ENCODE results near the gene OAS2.
"Not testable (repeated sequence)": the region's sequence is repeated elsewhere in the genome, so short reads cannot be mapped to it uniquely, and the experiment has no call there.

Gene OAS2

GRCh38 chr12:112939761-112940381, 38.4 kb upstream of the OAS2 start:
- Histone ChIP-seq H3K9me3 (ENCODE audit: control insufficient read depth, low read length) (no peaks in the 10 kb centered on the region), H3K36me3 (ENCODE audit: control insufficient read depth, insufficient read depth, low read length) (peaks cover 8% of the 10 kb centered on the region), H3K4me1 (ENCODE audit: control insufficient read depth, insufficient read depth, low read length) (peaks cover 14% of the 10 kb centered on the region), H3K9ac (ENCODE audit: low read length) (peak overlapping the region; percentile 19), H3K4me3 (ENCODE audit: low read length) (no peak overlapping the region), H3K27me3 (ENCODE audit: control insufficient read depth, insufficient read depth, low read length) (no peaks in the 10 kb centered on the region)

GRCh38 chr12:112941528-112942335, 36.6 kb upstream of the OAS2 start:
- peaks cover 11% of the 10 kb centered on the region for H3K36me3 ChIP-seq (ENCODE audit: control insufficient read depth, insufficient read depth, low read length)
- H3K27me3 ChIP-seq (ENCODE audit: control insufficient read depth, insufficient read depth, low read length): no peaks in the 10 kb centered on the region
- H3K4me3 ChIP-seq (ENCODE audit: low read length): no peak overlapping the region
- peaks cover 14% of the 10 kb centered on the region for H3K4me1 ChIP-seq (ENCODE audit: control insufficient read depth, insufficient read depth, low read length)
- H3K9me3 ChIP-seq (ENCODE audit: control insufficient read depth, low read length): no peaks in the 10 kb centered on the region
- H3K9ac ChIP-seq (ENCODE audit: low read length): no peak overlapping the region

- H3K4me1 ChIP-seq (ENCODE audit: control insufficient read depth, insufficient read depth, low read length): peaks cover 14% of the 10 kb centered on the region
- no peaks in the 10 kb centered on the region for H3K27me3 ChIP-seq (ENCODE audit: control insufficient read depth, insufficient read depth, low read length)
- no peak overlapping the region for H3K4me3 ChIP-seq (ENCODE audit: low read length)
- H3K9ac ChIP-seq (ENCODE audit: low read length): no peak overlapping the region
- no peaks in the 10 kb centered on the region for H3K9me3 ChIP-seq (ENCODE audit: control insufficient read depth, low read length)
- peaks cover 12% of the 10 kb centered on the region for H3K36me3 ChIP-seq (ENCODE audit: control insufficient read depth, insufficient read depth, low read length)
Measured at GRCh38 chr12:112942572-112942971, 35.7 kb upstream of the OAS2 start.

- no peak overlapping the region for H3K4me3 ChIP-seq (ENCODE audit: low read length)
- no peaks in the 10 kb centered on the region for H3K27me3 ChIP-seq (ENCODE audit: control insufficient read depth, insufficient read depth, low read length)
- H3K36me3 ChIP-seq (ENCODE audit: control insufficient read depth, insufficient read depth, low read length): peaks cover 12% of the 10 kb centered on the region
- no peak overlapping the region for H3K9ac ChIP-seq (ENCODE audit: low read length)
- peaks cover 9% of the 10 kb centered on the region for H3K4me1 ChIP-seq (ENCODE audit: control insufficient read depth, insufficient read depth, low read length)
- no peaks in the 10 kb centered on the region for H3K9me3 ChIP-seq (ENCODE audit: control insufficient read depth, low read length)
Measured at GRCh38 chr12:112944024-112944690, 34.2 kb upstream of the OAS2 start.

GRCh38 chr12:112945515-112945914, 32.8 kb upstream of the OAS2 start:
- peaks cover 12% of the 10 kb centered on the region for H3K36me3 ChIP-seq (ENCODE audit: control insufficient read depth, insufficient read depth, low read length)

GRCh38 chr12:112946236-112947000, 31.9 kb upstream of the OAS2 start:
- Histone ChIP-seq H3K4me3 (ENCODE audit: low read length) (no peak overlapping the region), H3K9me3 (ENCODE audit: control insufficient read depth, low read length) (no peaks in the 10 kb centered on the region), H3K27me3 (ENCODE audit: control insufficient read depth, insufficient read depth, low read length) (no peaks in the 10 kb centered on the region), H3K9ac (ENCODE audit: low read length) (no peak overlapping the region), H3K4me1 (ENCODE audit: control insufficient read depth, insufficient read depth, low read length) (no peaks in the 10 kb centered on the region), H3K36me3 (ENCODE audit: control insufficient read depth, insufficient read depth, low read length) (peaks cover 12% of the 10 kb centered on the region)

More at GRCh38 chr12:112945515-112945914, 32.8 kb upstream of the OAS2 start:
- Histone ChIP-seq H3K9me3 (ENCODE audit: control insufficient read depth, low read length) (no peaks in the 10 kb centered on the region), H3K4me1 (ENCODE audit: control insufficient read depth, insufficient read depth, low read length) (no peaks in the 10 kb centered on the region), H3K4me3 (ENCODE audit: low read length) (no peak overlapping the region), H3K9ac (ENCODE audit: low read length) (no peak overlapping the region), H3K27me3 (ENCODE audit: control insufficient read depth, insufficient read depth, low read length) (no peaks in the 10 kb centered on the region)

GRCh38 chr12:112947314-112947713, 31.0 kb upstream of the OAS2 start:
- H3K9me3 ChIP-seq (ENCODE audit: control insufficient read depth, low read length): no peaks in the 10 kb centered on the region
- no peaks in the 10 kb centered on the region for H3K4me1 ChIP-seq (ENCODE audit: control insufficient read depth, insufficient read depth, low read length)
- no peak overlapping the region for H3K4me3 ChIP-seq (ENCODE audit: low read length)
- H3K9ac ChIP-seq (ENCODE audit: low read length): no peak overlapping the region
- no peaks in the 10 kb centered on the region for H3K27me3 ChIP-seq (ENCODE audit: control insufficient read depth, insufficient read depth, low read length)
- H3K36me3 ChIP-seq (ENCODE audit: control insufficient read depth, insufficient read depth, low read length): peaks cover 12% of the 10 kb centered on the region

GRCh38 chr12:112947761-112948160, 30.6 kb upstream of the OAS2 start:
- no peaks in the 10 kb centered on the region for H3K27me3 ChIP-seq (ENCODE audit: control insufficient read depth, insufficient read depth, low read length)
- H3K9me3 ChIP-seq (ENCODE audit: control insufficient read depth, low read length): no peaks in the 10 kb centered on the region
- H3K9ac ChIP-seq (ENCODE audit: low read length): no peak overlapping the region
- H3K36me3 ChIP-seq (ENCODE audit: control insufficient read depth, insufficient read depth, low read length): peaks cover 12% of the 10 kb centered on the region
- no peak overlapping the region for H3K4me3 ChIP-seq (ENCODE audit: low read length)
- H3K4me1 ChIP-seq (ENCODE audit: control insufficient read depth, insufficient read depth, low read length): no peaks in the 10 kb centered on the region

GRCh38 chr12:112948806-112949205, 29.5 kb upstream of the OAS2 start:
- H3K36me3 ChIP-seq (ENCODE audit: control insufficient read depth, insufficient read depth, low read length): peaks cover 12% of the 10 kb centered on the region
- no peaks in the 10 kb centered on the region for H3K9me3 ChIP-seq (ENCODE audit: control insufficient read depth, low read length)
- no peaks in the 10 kb centered on the region for H3K27me3 ChIP-seq (ENCODE audit: control insufficient read depth, insufficient read depth, low read length)
- H3K4me3 ChIP-seq (ENCODE audit: low read length): no peak overlapping the region
- no peaks in the 10 kb centered on the region for H3K4me1 ChIP-seq (ENCODE audit: control insufficient read depth, insufficient read depth, low read length)
- no peak overlapping the region for H3K9ac ChIP-seq (ENCODE audit: low read length)

GRCh38 chr12:112950701-112951100, 27.6 kb upstream of the OAS2 start:
- Histone ChIP-seq H3K9ac (ENCODE audit: low read length) (no peak overlapping the region), H3K27me3 (ENCODE audit: control insufficient read depth, insufficient read depth, low read length) (no peaks in the 10 kb centered on the region), H3K9me3 (ENCODE audit: control insufficient read depth, low read length) (no peaks in the 10 kb centered on the region), H3K36me3 (ENCODE audit: control insufficient read depth, insufficient read depth, low read length) (peaks cover 5% of the 10 kb centered on the region), H3K4me3 (ENCODE audit: low read length) (no peak overlapping the region), H3K4me1 (ENCODE audit: control insufficient read depth, insufficient read depth, low read length) (no peaks in the 10 kb centered on the region)

GRCh38 chr12:112957125-112957524, 21.2 kb upstream of the OAS2 start:
- H3K36me3 ChIP-seq (ENCODE audit: control insufficient read depth, insufficient read depth, low read length); H3K9ac ChIP-seq (ENCODE audit: low read length); H3K27me3 ChIP-seq (ENCODE audit: control insufficient read depth, insufficient read depth, low read length); H3K4me3 ChIP-seq (ENCODE audit: low read length); H3K9me3 ChIP-seq (ENCODE audit: control insufficient read depth, low read length); H3K4me1 ChIP-seq (ENCODE audit: control insufficient read depth, insufficient read depth, low read length): not testable (repeated sequence)
